H1 (cell line): Measurements from ENCODE around the gene IGF1. TPM values are rescaled to one million over a fixed set of nuclear protein-coding genes. Genes with fewer than 3 reads are reported as not detected.
"Not testable (repeated sequence)": the region's sequence is repeated elsewhere in the genome, so short reads cannot be mapped to it uniquely, and the experiment has no call there.

ENCODE experiments used
- CTCF ChIA-PET: fragments of 300-600 bp; sonication (Branson Sonifier 250); formaldehyde crosslinking; loops from one replicate; lab custom pipeline; 2021; ENCODE audit not compliant: partially characterized antibody; lab: Charles Lee
- POLR2A ChIA-PET: fragments of 300-600 bp; sonication (Branson Sonifier 250); formaldehyde crosslinking; loops from one replicate; lab custom pipeline; 2021; ENCODE audit warnings: inconsistent platforms; ENCODE audit not compliant: partially characterized antibody; lab: Charles Lee
- DNase-seq, 2 experiments: peaks; one replicate each; pipeline versions ENCODE4 v3.0.0 to v3.0.0-alpha.2; 2010 to 2022; ENCODE audit warnings: low spot score in 2 of 2, low read depth in 1 of 2, mixed read lengths in 1 of 2
- FAIRE-seq: peaks from 2 replicates; lab custom pipeline; 2011; peaks lifted over from hg19 to GRCh38; lab: Jason Lieb, UNC
- H2AFZ ChIP-seq: 2 replicates; pipeline ENCODE4 v1.8.1; 2012; ENCODE audit warnings: low read length, inconsistent platforms
- H2AK5ac ChIP-seq: 2 replicates; pipeline ENCODE4 v1.6.1; 2013; ENCODE audit warnings: low read depth, low read length
- H2BK120ac ChIP-seq: replicated peaks from 2 replicates; pipeline ENCODE3; 2013; ENCODE audit warnings: low read depth, low read length, inconsistent platforms
- H2BK12ac ChIP-seq: 2 replicates; pipeline ENCODE4 v1.6.1; 2013; ENCODE audit warnings: low read depth, low read length
- H2BK15ac ChIP-seq: 2 replicates; pipeline ENCODE4 v1.6.1; 2013; ENCODE audit warnings: low read length
- H2BK20ac ChIP-seq: 2 replicates; pipeline ENCODE4 v1.6.1; 2013; ENCODE audit warnings: low read length
- H2BK5ac ChIP-seq: 2 replicates; pipeline ENCODE4 v1.6.1; 2013; ENCODE audit warnings: low read depth, low read length
- H3K14ac ChIP-seq: 2 replicates; pipeline ENCODE4 v1.6.1; 2013; ENCODE audit warnings: inconsistent platforms; ENCODE audit not compliant: insufficient read length
- H3K18ac ChIP-seq: 2 replicates; pipeline ENCODE4 v1.6.1; 2013; ENCODE audit warnings: low read length; ENCODE audit errors: extremely low read depth
- H3K23ac ChIP-seq: 2 replicates; pipeline ENCODE4 v1.6.1; 2013; ENCODE audit warnings: inconsistent platforms; ENCODE audit not compliant: insufficient read length
- H3K23me2 ChIP-seq: 2 replicates; pipeline ENCODE4 v1.6.1; 2013; ENCODE audit warnings: low read depth, low read length
- H3K27ac ChIP-seq: 2 replicates; pipeline ENCODE4 v1.6.1; 2011; ENCODE audit warnings: low read depth, low read length, inconsistent platforms
- H3K27me3 ChIP-seq, 4 experiments: replicated peaks in 1 of 4; 1 replicate in 1 of 4; 2 replicates in 3 of 4; pipeline versions ENCODE4 v1.6.1 to v1.8.1; 2011 to 2013; ENCODE audit warnings: low read length in 3 of 4, mild to moderate bottlenecking in 3 of 4, inconsistent platforms in 2 of 4, mixed read lengths in 2 of 4, moderate library complexity in 1 of 4; ENCODE audit not compliant: control insufficient read depth in 3 of 4, insufficient read depth in 3 of 4; ENCODE audit errors: extremely low read depth in 1 of 4
- H3K36me3 ChIP-seq, 4 experiments: 2 replicates each; pipeline versions ENCODE4 v1.6.1 to v1.8.1; 2011 to 2013; ENCODE audit warnings: mild to moderate bottlenecking in 4 of 4, low read length in 3 of 4, moderate library complexity in 2 of 4, control low read depth in 1 of 4, inconsistent platforms in 1 of 4; ENCODE audit not compliant: insufficient read depth in 4 of 4, control insufficient read depth in 2 of 4
- H3K4ac ChIP-seq: replicated peaks from 2 replicates; pipeline ENCODE3; 2013; ENCODE audit warnings: low read length, low read depth, mixed read lengths, inconsistent platforms; ENCODE audit not compliant: insufficient read length
- H3K4me1 ChIP-seq, 4 experiments: replicated peaks in 1 of 4; 1 replicate in 1 of 4; 2 replicates in 3 of 4; pipeline versions ENCODE4 v1.6.1 to v1.8.1; 2011 to 2013; ENCODE audit warnings: low read length in 3 of 4, inconsistent platforms in 2 of 4, mixed read lengths in 1 of 4; ENCODE audit not compliant: insufficient read depth in 4 of 4, control insufficient read depth in 3 of 4
- H3K4me2 ChIP-seq, 2 experiments: 2 replicates each; pipeline versions ENCODE4 v1.6.1 to v1.8.1; 2011 to 2013; ENCODE audit warnings: low read depth in 2 of 2, low read length in 2 of 2, control low read depth in 1 of 2, inconsistent platforms in 1 of 2, mild to moderate bottlenecking in 1 of 2; ENCODE audit not compliant: insufficient read depth in 1 of 2
- H3K4me3 ChIP-seq, 4 experiments: fragments of 200-600, 300-600 bp in 1 of 4; sonication (generic), shearing (Covaris generic), sonication (Bioruptor Twin) in 1 of 4; 2 replicates each; pipeline versions ENCODE4 v1.5.1 to v1.8.1; 2011 to 2016; ENCODE audit warnings: low read length in 4 of 4, low read depth in 3 of 4, control low read depth in 2 of 4, inconsistent platforms in 2 of 4, mild to moderate bottlenecking in 2 of 4, mixed read lengths in 1 of 4, moderate library complexity in 1 of 4; ENCODE audit not compliant: insufficient read depth in 2 of 4; ENCODE audit errors: extremely low read depth in 1 of 4
- H3K56ac ChIP-seq: replicated peaks from 2 replicates; pipeline ENCODE3; 2013; ENCODE audit warnings: low read depth, mild to moderate bottlenecking, mixed read lengths, low read length, inconsistent platforms; ENCODE audit not compliant: insufficient read length
- H3K79me1 ChIP-seq: 2 replicates; pipeline ENCODE4 v1.6.1; 2013; ENCODE audit warnings: low read depth, low read length, control low read depth
- H3K79me2 ChIP-seq, 2 experiments: 2 replicates each; pipeline versions ENCODE4 v1.6.1 to v1.8.1; 2012 to 2013; ENCODE audit warnings: low read length in 2 of 2, mild to moderate bottlenecking in 2 of 2, inconsistent platforms in 1 of 2; ENCODE audit not compliant: insufficient read depth in 2 of 2, control insufficient read depth in 1 of 2
- H3K9ac ChIP-seq, 4 experiments: replicated peaks in 1 of 4; 1 replicate in 1 of 4; 2 replicates in 3 of 4; pipeline versions ENCODE4 v1.6.1 to v1.8.1; 2011 to 2013; ENCODE audit warnings: low read depth in 3 of 4, low read length in 3 of 4, control low read depth in 2 of 4, mild to moderate bottlenecking in 2 of 4, moderate library complexity in 2 of 4, inconsistent platforms in 1 of 4; ENCODE audit errors: extremely low read depth in 1 of 4
- H3K9me3 ChIP-seq, 2 experiments: 2 replicates each; pipeline versions ENCODE4 v1.6.1 to v1.8.1; 2012 to 2013; ENCODE audit warnings: mild to moderate bottlenecking in 2 of 2, moderate library complexity in 2 of 2, control low read depth in 1 of 2, inconsistent platforms in 1 of 2, low read depth in 1 of 2, low read length in 1 of 2, mixed read lengths in 1 of 2; ENCODE audit not compliant: insufficient read depth in 2 of 2
- H4K20me1 ChIP-seq, 2 experiments: replicated peaks in 1 of 2; 2 replicates each; pipeline versions ENCODE3 to v1.8.1; 2011 to 2013; ENCODE audit warnings: inconsistent platforms in 2 of 2, low read length in 2 of 2, mild to moderate bottlenecking in 1 of 2; ENCODE audit not compliant: insufficient read depth in 2 of 2, control insufficient read depth in 1 of 2
- H4K5ac ChIP-seq: 2 replicates; pipeline ENCODE4 v1.6.1; 2013; ENCODE audit warnings: low read length, low read depth, mixed read lengths, inconsistent platforms; ENCODE audit not compliant: insufficient read length
- H4K8ac ChIP-seq: 2 replicates; pipeline ENCODE4 v1.8.0; 2013; ENCODE audit warnings: mild to moderate bottlenecking, moderate library complexity, low read length, inconsistent platforms; ENCODE audit not compliant: insufficient read depth; ENCODE audit errors: extremely low read depth
- H4K91ac ChIP-seq: replicated peaks from 2 replicates; pipeline ENCODE3; 2013; ENCODE audit warnings: low read length, mixed read lengths, inconsistent platforms; ENCODE audit not compliant: insufficient read length
- RNF2 ChIP-seq: fragments of 200-900, 300-1000 bp; sonication (generic); IDR thresholded peaks from 2 replicates; pipeline ENCODE4 v1.7.1; 2016; ENCODE audit warnings: borderline replicate concordance, low read depth, mild to moderate bottlenecking, antibody characterized with exemption, low read length; ENCODE audit not compliant: poor library complexity, severe bottlenecking; ENCODE audit errors: missing control alignments
- SP2 ChIP-seq: IDR thresholded peaks from 2 replicates; pipeline ENCODE4 v1.6.1; 2012; ENCODE audit warnings: mild to moderate bottlenecking, low read length, inconsistent platforms
- WGBS, 2 experiments: shearing (Covaris generic) in 1 of 2; methylation state at CpG; one replicate each; pipeline versions ENCODE4 v1.1.6 to v1.1.7; 2013 to 2015; ENCODE audit warnings: low lambda C conversion rate in 2 of 2, mixed read lengths in 2 of 2, inconsistent platforms in 1 of 2, low coverage in 1 of 2, missing lambda C conversion rate in 1 of 2; ENCODE audit not compliant: insufficient replicate concordance in 2 of 2, insufficient coverage in 1 of 2, insufficient read length in 1 of 2; ENCODE audit errors: extremely low coverage in 1 of 2, missing lambda C conversion rate in 1 of 2; 5-methylcytosine and 5-hydroxymethylcytosine counted together
- polyA plus RNA-seq, 7 experiments: library from polyadenylated mRNA; depleted of rRNA in 3 of 7; stranded (reverse) in 5 of 7; unstranded in 2 of 7; fragments of >200 nt in 5 of 7; fragments of 200-250 nt in 2 of 7; gene quantifications; 1 replicate in 5 of 7; 2 replicates in 1 of 7; 4 replicates in 1 of 7; pipeline versions ENCODE4 v1.2.1 to v1.2.3, GENCODE V29; 2011 to 2013; ENCODE audit warnings: missing spikeins in 2 of 7, mixed read lengths in 2 of 7
- total RNA-seq: library from RNA; stranded (reverse); fragmentation: NEBNext Ultra II Directional; extraction: Animal tissue kit (Norgen Biotek cat#: 25700); gene quantifications from 2 replicates; pipeline ENCODE4 v1.2.1, GENCODE V29; 2021

Gene IGF1
- total and polyA plus RNA-seq, 2 of the 8 experiments (the other 6 are each of a cell fraction or from before 2014, with no cell fraction given) = not detected

DNA sequence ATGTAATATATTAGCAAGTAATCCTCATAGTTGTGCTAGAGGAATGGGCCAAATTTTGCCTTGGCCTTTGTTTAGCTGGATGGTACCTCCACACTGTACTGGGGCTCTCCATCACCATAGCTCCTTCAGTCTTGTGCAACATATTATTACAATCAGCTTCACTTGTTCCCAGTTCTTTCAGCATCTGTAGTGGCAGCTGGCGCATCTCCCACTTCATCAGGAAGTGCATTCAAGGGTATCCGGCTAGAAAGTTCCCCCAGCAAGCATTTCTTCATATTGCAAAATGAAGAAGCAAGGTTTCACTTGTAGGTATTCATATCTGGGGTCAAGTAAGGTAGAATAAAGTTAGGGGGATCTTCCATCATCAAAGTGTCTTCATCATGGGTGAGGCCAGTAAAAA is 123.7 kb downstream of the IGF1 start (continued):
- TF ChIP-seq SP2 (no peak), RNF2 (no peak)
- TF ChIP-seq, all 59 proteins: peak for 0

DNA sequence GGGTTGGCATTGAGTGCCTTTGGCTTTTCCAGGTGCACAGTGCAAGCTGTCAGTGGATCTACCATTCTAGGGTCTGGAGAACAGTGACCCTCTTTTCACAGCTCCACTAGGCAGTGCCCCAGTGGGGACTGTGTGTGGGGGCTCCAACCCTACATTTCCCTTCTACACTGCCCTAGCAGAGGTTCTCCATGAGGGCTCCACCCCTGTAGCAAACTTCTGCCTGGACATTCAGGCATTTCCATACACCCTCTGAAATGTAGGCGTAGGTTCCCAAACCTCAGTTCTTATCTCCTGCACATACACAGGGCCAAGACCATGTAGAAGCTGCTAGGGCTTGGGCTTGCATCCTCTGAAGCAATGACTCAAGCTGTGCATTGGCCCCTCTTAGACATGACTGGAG is 126.1 kb downstream of the IGF1 start:
- H3K79me1 ChIP-seq, H2BK20ac ChIP-seq, H3K18ac ChIP-seq, H3K27ac ChIP-seq, H3K4me1 ChIP-seq, H4K5ac ChIP-seq, H3K79me2 ChIP-seq, H2BK5ac ChIP-seq, H2AFZ ChIP-seq, CTCF ChIA-PET, H2BK120ac ChIP-seq, H3K23ac ChIP-seq, H2BK12ac ChIP-seq, H2BK15ac ChIP-seq, H4K20me1 ChIP-seq, H3K4me2 ChIP-seq, H3K36me3 ChIP-seq, H4K8ac ChIP-seq, H3K23me2 ChIP-seq, FAIRE-seq, H3K4ac ChIP-seq, H3K27me3 ChIP-seq, H4K91ac ChIP-seq, H3K9ac ChIP-seq, POLR2A ChIA-PET, H2AK5ac ChIP-seq, DNase-seq, H3K14ac ChIP-seq, H3K56ac ChIP-seq, H3K4me3 ChIP-seq: not testable (repeated sequence)
- peaks cover 13 to 14% of the 10 kb centered on the region in 2 experiments; a peak in 3 of 4 replicates for H3K9me3 ChIP-seq
- 93% methylated on average over 1 of the region's 1 CpG; no CpG with 5 or more reads in 1 of the 2 experiments for WGBS, 2 experiments
